Smooth muscle cell (in vitro differentiated cells): ENCODE results near the gene SEC22A. TPM values are rescaled to one million over a fixed set of nuclear protein-coding genes. Genes with fewer than 3 reads are reported as not detected.

ENCODE experiments used
- DNase-seq: peaks from one replicate; lab custom pipeline; 2025; ENCODE audit not compliant: unreplicated experiment; lab: John Stamatoyannopoulos, UW
- H2AFZ ChIP-seq: fragments of 200-600 bp; sonication (generic); 2 replicates; pipeline ENCODE4 v1.6.0; 2016; ENCODE audit warnings: antibody characterized with exemption, low read depth, mild to moderate bottlenecking
- H3F3A ChIP-seq: fragments of 200-600 bp; sonication (generic); 2 replicates; pipeline ENCODE4 v1.6.0; 2017; ENCODE audit warnings: antibody characterized with exemption, low read depth
- H3K27ac ChIP-seq: fragments of 200-600 bp; sonication (generic); 2 replicates; pipeline ENCODE4 v1.5.1; 2016; ENCODE audit warnings: low read depth, mild to moderate bottlenecking
- H3K27me3 ChIP-seq: fragments of 200-600 bp; sonication (generic); 2 replicates; pipeline ENCODE4 v1.6.1; 2016; ENCODE audit warnings: low read depth, mild to moderate bottlenecking
- H3K36me3 ChIP-seq: fragments of 200-600 bp; sonication (generic); 2 replicates; pipeline ENCODE4 v1.5.1; 2016; ENCODE audit warnings: low read depth
- H3K4me1 ChIP-seq: fragments of 200-600 bp; sonication (generic); 2 replicates; pipeline ENCODE4 v1.5.1; 2016; ENCODE audit warnings: low read depth
- H3K4me2 ChIP-seq: fragments of 200-600 bp; sonication (generic); 2 replicates; pipeline ENCODE4 v1.6.0; 2016; ENCODE audit warnings: mild to moderate bottlenecking
- H3K4me3 ChIP-seq: fragments of 200-600 bp; sonication (generic); 2 replicates; pipeline ENCODE4 v1.5.1; 2016; ENCODE audit warnings: mild to moderate bottlenecking
- H3K79me2 ChIP-seq: fragments of 200-600 bp; sonication (generic); 2 replicates; pipeline ENCODE4 v1.6.0; 2016; ENCODE audit warnings: low read depth, mild to moderate bottlenecking
- H3K9ac ChIP-seq: fragments of 200-600 bp; sonication (generic); 2 replicates; pipeline ENCODE4 v1.6.0; 2016; ENCODE audit warnings: low read depth
- H3K9me3 ChIP-seq: fragments of 200-600 bp; sonication (generic); replicated peaks from 2 replicates; pipeline ENCODE4 v1.5.1; 2016; ENCODE audit warnings: low read depth
- H4K20me1 ChIP-seq: fragments of 200-600 bp; sonication (generic); 2 replicates; pipeline ENCODE4 v1.6.0; 2016; ENCODE audit warnings: low read depth
- WGBS: methylation state at CpG from one replicate; pipeline ENCODE4 v1.1.7; 2016; ENCODE audit warnings: low lambda C conversion rate; 5-methylcytosine and 5-hydroxymethylcytosine counted together
- polyA plus RNA-seq: library from polyadenylated mRNA; unstranded; fragments of >200 nt; fragmentation: Nextera tagmentation; extraction: Ambion mirVana; gene quantifications from 2 replicates; pipeline ENCODE4 v1.2.1, GENCODE V29; 2016
- total RNA-seq: library from RNA; depleted of rRNA; stranded (reverse); fragments of >200 nt; gene quantifications from 2 replicates; pipeline ENCODE4 v1.2.3, GENCODE V29; 2014
- TF ChIP-seq, protein P1 (sequence below): fragments of 200-600 bp; sonication (generic); IDR thresholded peaks from 2 replicates; pipeline ENCODE4 v1.5.1; 2017; ENCODE audit warnings: borderline replicate concordance, mild to moderate bottlenecking, antibody characterized with exemption; ENCODE audit not compliant: insufficient read depth, poor library complexity, severe bottlenecking

Gene SEC22A
- total and polyA plus RNA-seq, 2 experiments from 2014 or later = 30.7 to 34.2 TPM

DNA sequence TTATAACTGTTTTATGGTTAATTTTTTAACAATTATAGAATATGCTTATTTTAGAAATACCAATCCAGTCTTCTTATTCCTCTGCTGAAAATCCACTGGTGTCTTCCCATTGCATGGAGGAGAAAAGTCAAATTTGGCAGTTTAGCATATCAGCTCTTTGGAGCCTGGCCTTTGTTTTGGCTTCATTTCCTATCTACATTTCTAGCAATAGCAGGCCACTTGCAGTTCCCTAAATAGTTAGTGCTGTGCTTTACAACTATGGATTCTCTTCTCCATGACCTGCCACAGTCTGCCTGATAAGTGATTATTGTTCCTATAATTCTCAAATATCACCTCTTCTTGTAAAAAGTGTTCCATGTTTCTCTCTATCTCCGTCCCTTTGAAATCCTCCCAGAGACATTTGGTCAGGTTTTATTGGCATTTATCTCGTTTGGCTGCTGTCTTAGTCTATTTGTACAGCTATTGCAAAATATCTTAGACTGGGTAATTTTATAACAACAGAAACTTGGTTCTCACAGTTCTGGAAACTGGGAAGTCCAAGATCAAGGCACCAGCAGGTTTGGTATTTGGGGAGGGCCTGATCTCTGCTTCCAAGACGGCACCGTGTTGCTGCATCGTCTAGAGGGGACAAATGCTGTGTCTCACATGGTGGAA is 8.2 kb upstream of the SEC22A start:
- no peaks in the 10 kb centered on the region for H3K27me3 ChIP-seq
- TF ChIP-seq, protein P1, sequence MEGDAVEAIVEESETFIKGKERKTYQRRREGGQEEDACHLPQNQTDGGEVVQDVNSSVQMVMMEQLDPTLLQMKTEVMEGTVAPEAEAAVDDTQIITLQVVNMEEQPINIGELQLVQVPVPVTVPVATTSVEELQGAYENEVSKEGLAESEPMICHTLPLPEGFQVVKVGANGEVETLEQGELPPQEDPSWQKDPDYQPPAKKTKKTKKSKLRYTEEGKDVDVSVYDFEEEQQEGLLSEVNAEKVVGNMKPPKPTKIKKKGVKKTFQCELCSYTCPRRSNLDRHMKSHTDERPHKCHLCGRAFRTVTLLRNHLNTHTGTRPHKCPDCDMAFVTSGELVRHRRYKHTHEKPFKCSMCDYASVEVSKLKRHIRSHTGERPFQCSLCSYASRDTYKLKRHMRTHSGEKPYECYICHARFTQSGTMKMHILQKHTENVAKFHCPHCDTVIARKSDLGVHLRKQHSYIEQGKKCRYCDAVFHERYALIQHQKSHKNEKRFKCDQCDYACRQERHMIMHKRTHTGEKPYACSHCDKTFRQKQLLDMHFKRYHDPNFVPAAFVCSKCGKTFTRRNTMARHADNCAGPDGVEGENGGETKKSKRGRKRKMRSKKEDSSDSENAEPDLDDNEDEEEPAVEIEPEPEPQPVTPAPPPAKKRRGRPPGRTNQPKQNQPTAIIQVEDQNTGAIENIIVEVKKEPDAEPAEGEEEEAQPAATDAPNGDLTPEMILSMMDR = no peak
- H4K20me1 ChIP-seq = no peaks in the 10 kb centered on the region
- DNase-seq = no peak
- no peaks in the 10 kb centered on the region for H3F3A ChIP-seq
- H3K4me2 ChIP-seq = no peak overlapping the region
- H3K4me3 ChIP-seq = no peak overlapping the region
- H3K36me3 ChIP-seq = no peaks in the 10 kb centered on the region
- H3K27ac ChIP-seq = no peak overlapping the region
- no peak overlapping the region for H2AFZ ChIP-seq
- no peaks in the 10 kb centered on the region for H3K9me3 ChIP-seq
- H3K4me1 ChIP-seq = peaks cover 6% of the 10 kb centered on the region
- H3K9ac ChIP-seq = no peak overlapping the region
- 64% methylated on average over 5 of the region's 5 CpGs for WGBS
- no peaks in the 10 kb centered on the region for H3K79me2 ChIP-seq

DNA sequence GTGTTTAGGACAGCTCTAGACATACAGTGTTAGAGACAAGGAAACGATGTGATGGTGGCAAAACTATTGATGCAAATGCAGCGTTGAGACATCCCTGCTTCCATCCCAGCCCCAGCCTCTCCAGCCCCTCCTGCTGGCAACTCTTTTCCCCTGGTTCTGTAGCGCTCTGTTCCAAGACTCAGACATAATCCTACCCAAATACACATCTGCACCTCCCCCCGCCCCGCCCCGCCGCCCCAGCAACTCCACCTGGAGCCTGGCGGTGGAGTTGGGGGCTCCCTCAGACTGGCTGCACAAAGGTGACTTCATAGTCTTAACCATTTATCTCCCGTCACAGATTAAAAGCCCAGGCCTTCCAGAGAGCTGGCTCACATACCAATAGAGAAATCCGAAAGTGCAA is 7.2 kb upstream of the SEC22A start:
- 16% methylated on average over 10 of the region's 10 CpGs for WGBS
- Histone ChIP-seq H3K4me2 (peak overlapping the region; percentile 28), H3K4me3 (no peak overlapping the region)

DNA sequence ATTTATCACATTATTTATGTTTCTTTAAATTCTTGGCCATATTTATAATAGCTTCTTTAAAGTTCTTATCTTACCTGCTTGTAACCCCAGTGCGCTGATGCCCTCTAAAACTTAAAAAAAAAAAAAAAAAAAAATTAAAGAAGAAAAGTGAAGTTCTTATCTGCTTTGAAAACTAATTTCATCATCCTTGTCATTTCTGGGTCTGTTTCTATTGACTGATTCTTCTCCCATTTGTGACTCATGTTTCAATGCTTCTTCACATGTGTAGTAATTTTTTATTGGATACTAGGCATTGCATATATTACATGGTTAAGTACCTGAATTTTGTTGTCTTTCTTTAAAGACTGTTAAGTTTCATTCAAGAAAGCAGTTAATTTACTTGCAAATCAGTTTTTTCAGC is 3.4 kb upstream of the SEC22A start:
- H3K9me3 ChIP-seq = no peaks in the 10 kb centered on the region
- no peak overlapping the region for H3K27ac ChIP-seq
- H2AFZ ChIP-seq = no peak overlapping the region
- no peak for DNase-seq
- H3K27me3 ChIP-seq = no peaks in the 10 kb centered on the region
- H3K4me2 ChIP-seq = no peak overlapping the region
- peaks cover 16% of the 10 kb centered on the region for H3K79me2 ChIP-seq
- TF ChIP-seq, protein P1 = no peak
- no peaks in the 10 kb centered on the region for H4K20me1 ChIP-seq
- H3K4me1 ChIP-seq = peaks cover 15% of the 10 kb centered on the region
- 100% methylated on average over 1 of the region's 1 CpG for WGBS
- H3K36me3 ChIP-seq = no peaks in the 10 kb centered on the region
- H3F3A ChIP-seq = no peaks in the 10 kb centered on the region
- no peak overlapping the region for H3K9ac ChIP-seq
- H3K4me3 ChIP-seq = no peak overlapping the region

More for the DNA sequence above, 7.2 kb upstream of the SEC22A start:
- H3F3A ChIP-seq = no peaks in the 10 kb centered on the region
- DNase-seq = no peak
- H3K27me3 ChIP-seq = no peaks in the 10 kb centered on the region
- no peak overlapping the region for H3K9ac ChIP-seq
- H2AFZ ChIP-seq = no peak overlapping the region
- H3K4me1 ChIP-seq = peaks cover 6% of the 10 kb centered on the region
- H3K9me3 ChIP-seq = no peaks in the 10 kb centered on the region
- no peak overlapping the region for H3K27ac ChIP-seq
- no peaks in the 10 kb centered on the region for H3K79me2 ChIP-seq
- H4K20me1 ChIP-seq = no peaks in the 10 kb centered on the region
- H3K36me3 ChIP-seq = no peaks in the 10 kb centered on the region
- TF ChIP-seq, protein P1 = peak; percentile 23

DNA sequence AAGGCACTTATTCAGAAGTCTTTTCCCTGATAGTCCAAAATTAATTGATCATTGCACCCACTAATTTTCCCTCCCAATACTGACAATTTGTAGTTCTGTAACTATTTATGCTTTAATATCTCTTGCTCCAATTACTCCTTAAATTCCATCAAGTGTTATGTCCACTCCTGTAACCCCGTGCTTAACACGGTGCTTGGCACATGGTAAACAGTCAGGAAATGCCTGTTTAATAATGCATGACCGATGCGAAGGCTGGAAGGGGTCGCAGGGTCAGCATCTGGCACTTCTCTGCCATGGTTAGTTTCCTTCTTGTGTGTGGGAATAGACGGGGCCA is 553 bp upstream of the SEC22A start:
- H4K20me1 ChIP-seq = peaks cover 22% of the 10 kb centered on the region
- H3K4me3 ChIP-seq = peak overlapping the region; percentile 98
- H3K9ac ChIP-seq = no peak overlapping the region
- TF ChIP-seq, protein P1 = no peak
- 12% methylated on average over 6 of the region's 6 CpGs for WGBS
- peak overlapping the region; percentile 99 for H3K4me2 ChIP-seq
- no peak for DNase-seq
- H3K4me1 ChIP-seq = peaks cover 10% of the 10 kb centered on the region
- H3K36me3 ChIP-seq = no peaks in the 10 kb centered on the region
- no peaks in the 10 kb centered on the region for H3K27me3 ChIP-seq
- H3F3A ChIP-seq = peaks cover 3% of the 10 kb centered on the region
- H3K27ac ChIP-seq = no peak overlapping the region
- no peaks in the 10 kb centered on the region for H3K9me3 ChIP-seq
- H2AFZ ChIP-seq = peak overlapping the region; percentile 91
- H3K79me2 ChIP-seq = peaks cover 31% of the 10 kb centered on the region
